Naive thymus-derived CD4-positive, alpha-beta T cell (primary cell): ENCODE results near the gene BST1. TPM values are rescaled to one million over a fixed set of nuclear protein-coding genes. Genes with fewer than 3 reads are reported as not detected.

Experiments
- ATAC-seq: fragments of 150-1000 bp; cut with Tn5 transposase; 2 replicates; pipeline ENCODE4 v1.10.0; 2021; ENCODE audit warnings: mild to moderate bottlenecking, moderate library complexity
- CTCF ChIA-PET: fragments of 350-600 bp; sonication (Branson Sonifier 250); formaldehyde crosslinking; loops from one replicate; lab custom pipeline; 2021; ENCODE audit warnings: antibody characterized with exemption; lab: Charles Lee
- POLR2A ChIA-PET: fragments of 350-600 bp; sonication (Branson Sonifier 250); formaldehyde crosslinking; loops from one replicate; lab custom pipeline; 2021; ENCODE audit warnings: antibody characterized with exemption, inconsistent platforms; lab: Charles Lee
- DNase-seq, 9 donors: peaks; one replicate each; pipeline versions ENCODE4 v3.0.0 to v3.0.0-alpha.2; 2020 to 2022; ENCODE audit warnings: mixed read lengths in 1 of 9
- H3K27ac ChIP-seq: one replicate; pipeline ENCODE4 v1.7.0; 2013; ENCODE audit warnings: mild to moderate bottlenecking, low read depth, low read length, moderate library complexity
- H3K27me3 ChIP-seq, 2 donors: one replicate each; pipeline ENCODE4 v1.7.0; 2013; ENCODE audit warnings: low read length in 2 of 2, mild to moderate bottlenecking in 2 of 2, moderate library complexity in 2 of 2; ENCODE audit not compliant: control insufficient read depth in 2 of 2, insufficient read depth in 2 of 2
- H3K36me3 ChIP-seq, 3 experiments: 1 replicate in 2 of 3; 2 replicates in 1 of 3; pipeline ENCODE4 v1.7.0; 2013; ENCODE audit warnings: low read length in 3 of 3, mild to moderate bottlenecking in 3 of 3, moderate library complexity in 1 of 3; ENCODE audit not compliant: insufficient read depth in 3 of 3, control insufficient read depth in 2 of 3
- H3K4me1 ChIP-seq, 2 donors: one replicate each; pipeline ENCODE4 v1.7.0; 2013; ENCODE audit warnings: low read length in 2 of 2, mild to moderate bottlenecking in 2 of 2, moderate library complexity in 1 of 2; ENCODE audit not compliant: control insufficient read depth in 2 of 2, insufficient read depth in 2 of 2
- H3K4me3 ChIP-seq: 2 replicates; pipeline ENCODE4 v1.7.0; 2013; ENCODE audit warnings: mild to moderate bottlenecking, low read length
- H3K9me3 ChIP-seq, 3 experiments: 1 replicate in 2 of 3; 2 replicates in 1 of 3; pipeline ENCODE4 v1.7.0; 2013; ENCODE audit warnings: low read length in 3 of 3; ENCODE audit not compliant: control insufficient read depth in 2 of 3
- H3K27ac Mint-ChIP-seq, 9 donors: one replicate each; pipeline ENCODE4 v1.8.0; 2020 to 2022; ENCODE audit warnings: mixed read lengths in 9 of 9, mild to moderate bottlenecking in 8 of 9, moderate library complexity in 5 of 9, inconsistent platforms in 2 of 9
- H3K27me3 Mint-ChIP-seq, 5 donors: one replicate each; pipeline ENCODE4 v1.8.0; 2021 to 2022; ENCODE audit warnings: mixed read lengths in 5 of 5, mild to moderate bottlenecking in 1 of 5
- H3K36me3 Mint-ChIP-seq, 5 donors: one replicate each; pipeline ENCODE4 v1.8.0; 2020 to 2022; ENCODE audit warnings: mixed read lengths in 5 of 5, mild to moderate bottlenecking in 3 of 5, inconsistent platforms in 1 of 5
- H3K4me1 Mint-ChIP-seq, 7 donors: one replicate each; pipeline ENCODE4 v1.8.0; 2020 to 2022; ENCODE audit warnings: mixed read lengths in 7 of 7, mild to moderate bottlenecking in 3 of 7, inconsistent platforms in 1 of 7
- H3K4me3 Mint-ChIP-seq, 10 donors: one replicate each; pipeline ENCODE4 v1.8.0; 2020 to 2022; ENCODE audit warnings: mild to moderate bottlenecking in 10 of 10, mixed read lengths in 10 of 10, moderate library complexity in 6 of 10, inconsistent platforms in 2 of 10
- H3K9me3 Mint-ChIP-seq, 11 donors: one replicate each; pipeline ENCODE4 v1.8.0; 2020 to 2022; ENCODE audit warnings: mixed read lengths in 11 of 11, mild to moderate bottlenecking in 4 of 11, inconsistent platforms in 1 of 11, moderate library complexity in 1 of 11
- intact Hi-C, 2 donors: fragments of 100-400 bp; cut with micrococcal nuclease; formaldehyde crosslinking; loops; one replicate each; pipeline ENCODE4 v1.15.1; 2023
- polyA plus RNA-seq, 2 donors: library from polyadenylated mRNA; unstranded; fragments of 300-500 nt; fragmentation: Illumina TruSeq; gene quantifications; one replicate each; pipeline ENCODE4 v1.2.3, GENCODE V29; 2021
- total RNA-seq, 6 experiments: library from RNA in 5 of 6; stranded (reverse) in 5 of 6; gene quantifications; 1 replicate in 5 of 6; 2 replicates in 1 of 6; pipeline ENCODE4 v1.2.3 and lab custom pipeline; 2021 to 2026

The BST1 gene
- total and polyA plus RNA-seq, 7 experiments from 2014 or later = 0.45 to 41.8 (median 0.92) TPM

GRCh38 chr4:15656038-15656470 lies 46.8 kb upstream of the BST1 start:
- ChIA-PET POLR2A (interaction anchor here (0.6 to 4.6 kb wide), 7 partner anchors 8 to 653 kb away, joined by 3 to 44 read pairs (median 4); partner anchors contain the start of gene FAM200B), CTCF (no interaction called here)
- Histone ChIP-seq H3K27ac (peak overlapping the region; percentile 90), H3K4me3 (peak overlapping the region; percentile 87), H3K36me3 (peaks cover 0 to 3% (median 0%) of the 10 kb centered on the region in 3 experiments), H3K27me3 (no peaks in the 10 kb centered on the region), H3K9me3 (no peaks in the 10 kb centered on the region), H3K4me1 (peaks cover 29% of the 10 kb centered on the region in 2 donors)
- Mint-ChIP-seq H3K9me3 (peaks cover 0 to 4% (median 0%) of the 10 kb centered on the region in 11 donors), H3K36me3 (peaks cover 0 to 4% (median 0%) of the 10 kb centered on the region in 5 donors), H3K27ac (peak overlapping the region; percentile 90 to 98 (median 96)), H3K4me3 (peak overlapping the region; percentile 91 to 99 (median 95)), H3K4me1 (peaks cover 19 to 44% (median 40%) of the 10 kb centered on the region in 7 donors), H3K27me3 (peaks cover 0 to 2% (median 0%) of the 10 kb centered on the region in 5 donors)
- ATAC-seq (no peak), DNase-seq (peak in 1 of 9 donors; percentile 11)
- intact Hi-C loops = loop anchor here (5.0 to 10.0 kb wide), 2 partner anchors 731 to 1681 kb away; no protein-coding TSS in a partner anchor

GRCh38 chr4:15657366-15657765 lies 45.5 kb upstream of the BST1 start:
- Mint-ChIP-seq H3K36me3 (peaks cover 0 to 4% (median 0%) of the 10 kb centered on the region in 5 donors), H3K4me1 (peaks cover 12 to 33% (median 26%) of the 10 kb centered on the region in 7 donors), H3K4me3 (peak overlapping the region in 3 of 10 donors; percentile 18 to 67 (median 50)), H3K9me3 (peaks cover 0 to 4% (median 0%) of the 10 kb centered on the region in 11 donors), H3K27ac (peak overlapping the region in 3 of 9 donors; percentile 79 to 98 (median 96)), H3K27me3 (peaks cover 0 to 2% (median 0%) of the 10 kb centered on the region in 5 donors)
- DNase-seq = no peak
- ChIA-PET POLR2A (interaction anchor here (4.6 kb wide), 1 partner anchor 25 kb away, joined by 44 read pairs; the partner anchor contains the start of gene FAM200B), CTCF (no interaction called here)
- Histone ChIP-seq H3K36me3 (peaks cover 0 to 3% (median 0%) of the 10 kb centered on the region in 3 experiments), H3K27ac (no peak overlapping the region), H3K4me1 (peaks cover 20 to 21% of the 10 kb centered on the region in 2 donors), H3K27me3 (no peaks in the 10 kb centered on the region), H3K4me3 (no peak overlapping the region), H3K9me3 (no peaks in the 10 kb centered on the region)
- intact Hi-C loops = loop anchor here (5.0 to 10.0 kb wide), 2 partner anchors 733 to 1680 kb away; no protein-coding TSS in a partner anchor
- ATAC-seq = no peak

- Histone ChIP-seq H3K36me3 (peaks cover 0 to 3% (median 0%) of the 10 kb centered on the region in 3 experiments), H3K4me1 (peaks cover 12% of the 10 kb centered on the region in 2 donors), H3K4me3 (no peak overlapping the region), H3K9me3 (no peaks in the 10 kb centered on the region), H3K27ac (no peak overlapping the region), H3K27me3 (no peaks in the 10 kb centered on the region)
- H3K27ac Mint-ChIP-seq = no peak overlapping the region
- intact Hi-C loops = loop anchor here (5.0 to 10.0 kb wide), 2 partner anchors 733 to 1679 kb away; no protein-coding TSS in a partner anchor
- DNase-seq (no peak), ATAC-seq (no peak)
- H3K36me3 Mint-ChIP-seq = peaks cover 0 to 4% (median 0%) of the 10 kb centered on the region in 5 donors
- H3K27me3 Mint-ChIP-seq = peaks cover 0 to 2% (median 0%) of the 10 kb centered on the region in 5 donors
- H3K4me1 Mint-ChIP-seq = peaks cover 7 to 25% (median 18%) of the 10 kb centered on the region in 7 donors
- POLR2A ChIA-PET = no interaction called here
- no peak overlapping the region for H3K4me3 Mint-ChIP-seq
- CTCF ChIA-PET = no interaction called here
- peaks cover 0 to 4% (median 0%) of the 10 kb centered on the region in 11 donors for H3K9me3 Mint-ChIP-seq
Measured at GRCh38 chr4:15658136-15658770, 44.6 kb upstream of the BST1 start.

GRCh38 chr4:15658781-15659180 lies 44.1 kb upstream of the BST1 start:
- H3K27me3 Mint-ChIP-seq = peaks cover 0 to 2% (median 0%) of the 10 kb centered on the region in 5 donors
- no peak for DNase-seq
- Histone ChIP-seq H3K9me3 (no peaks in the 10 kb centered on the region), H3K4me1 (peaks cover 7% of the 10 kb centered on the region in 2 donors), H3K27ac (no peak overlapping the region), H3K4me3 (no peak overlapping the region), H3K27me3 (no peaks in the 10 kb centered on the region), H3K36me3 (peaks cover 0 to 3% (median 0%) of the 10 kb centered on the region in 3 experiments)
- no peak for ATAC-seq
- ChIA-PET POLR2A (no interaction called here), CTCF (no interaction called here)
- H3K27ac Mint-ChIP-seq = no peak overlapping the region
- peaks cover 0 to 4% (median 0%) of the 10 kb centered on the region in 5 donors for H3K36me3 Mint-ChIP-seq
- peaks cover 2 to 20% (median 12%) of the 10 kb centered on the region in 7 donors for H3K4me1 Mint-ChIP-seq
- peaks cover 0 to 4% (median 0%) of the 10 kb centered on the region in 11 donors for H3K9me3 Mint-ChIP-seq
- intact Hi-C loops = loop anchor here (5.0 to 10.0 kb wide), 2 partner anchors 734 to 1679 kb away; no protein-coding TSS in a partner anchor
- H3K4me3 Mint-ChIP-seq = no peak overlapping the region

- no peak overlapping the region for H3K4me3 ChIP-seq
- peak; percentile 2 for ATAC-seq
- H3K4me1 ChIP-seq = peaks cover 0 to 6% of the 10 kb centered on the region in 2 donors
- Mint-ChIP-seq H3K36me3 (peaks cover 0 to 6% (median 0%) of the 10 kb centered on the region in 5 donors), H3K27ac (no peak overlapping the region), H3K27me3 (peaks cover 0 to 2% (median 0%) of the 10 kb centered on the region in 5 donors), H3K9me3 (peaks cover 0 to 4% (median 0%) of the 10 kb centered on the region in 11 donors), H3K4me1 (peaks cover 0 to 17% (median 6%) of the 10 kb centered on the region in 7 donors), H3K4me3 (no peak overlapping the region)
- no peak for DNase-seq
- H3K9me3 ChIP-seq = no peaks in the 10 kb centered on the region
- POLR2A ChIA-PET = interaction anchor here (0.6 kb wide), 1 partner anchor 551 kb away, joined by 5 read pairs; no protein-coding TSS in a partner anchor
- intact Hi-C loops = loop anchor here (5.0 to 10.0 kb wide), 2 partner anchors 735 to 1677 kb away; no protein-coding TSS in a partner anchor
- no peaks in the 10 kb centered on the region for H3K27me3 ChIP-seq
- no peak overlapping the region for H3K27ac ChIP-seq
- peaks cover 0 to 3% (median 0%) of the 10 kb centered on the region in 3 experiments for H3K36me3 ChIP-seq
- CTCF ChIA-PET = interaction anchor here (0.6 to 0.9 kb wide), 3 partner anchors 8 to 783 kb away, joined by 3 read pairs; no protein-coding TSS in a partner anchor
Measured at GRCh38 chr4:15659768-15660570, 42.9 kb upstream of the BST1 start.
